GM23338 (cell line): ENCODE data around the gene VANGL1. TPM values are rescaled to one million over a fixed set of nuclear protein-coding genes. Genes with fewer than 3 reads are reported as not detected.

Source experiments
- ATAC-seq: fragments of 200-7000 bp; cut with Tn5 transposase; 3 replicates; pipeline ENCODE4 v1.9.1; 2020
- DNase-seq: peaks from one replicate; pipeline ENCODE4 v3.0.0-alpha.2; 2015; ENCODE audit warnings: low spot score
- H2AFZ ChIP-seq: fragments of 200-600 bp; sonication (generic); 2 replicates; pipeline ENCODE4 v1.8.0; 2016; ENCODE audit warnings: antibody characterized with exemption, mild to moderate bottlenecking, moderate library complexity
- H3F3A ChIP-seq: fragments of 200-600 bp; sonication (generic); replicated peaks from 2 replicates; pipeline ENCODE4 v1.8.0; 2017; ENCODE audit warnings: antibody characterized with exemption, mixed run types, low read depth
- H3K27ac ChIP-seq: fragments of 200-600 bp; sonication (generic); 2 replicates; pipeline ENCODE4 v1.6.1; 2016; ENCODE audit warnings: low read depth
- H3K27me3 ChIP-seq: fragments of 200-600 bp; sonication (generic); 2 replicates; pipeline ENCODE4 v1.8.0; 2016; ENCODE audit warnings: mild to moderate bottlenecking, mixed run types, moderate library complexity; ENCODE audit not compliant: insufficient read depth
- H3K36me3 ChIP-seq: fragments of 200-600 bp; sonication (generic); 2 replicates; pipeline ENCODE4 v1.8.0; 2016; ENCODE audit warnings: mild to moderate bottlenecking; ENCODE audit not compliant: insufficient read depth
- H3K4me1 ChIP-seq: fragments of 200-600 bp; sonication (generic); 2 replicates; pipeline ENCODE4 v1.8.0; 2016; ENCODE audit warnings: mild to moderate bottlenecking, moderate library complexity; ENCODE audit not compliant: insufficient read depth
- H3K4me2 ChIP-seq: fragments of 200-600 bp; sonication (generic); 2 replicates; pipeline ENCODE4 v1.7.1; 2017; ENCODE audit warnings: mixed run types
- H3K4me3 ChIP-seq: fragments of 200-600 bp; sonication (generic); 2 replicates; pipeline ENCODE4 v1.6.1; 2016; ENCODE audit warnings: mixed run types
- H3K79me2 ChIP-seq: fragments of 200-600 bp; sonication (generic); replicated peaks from 2 replicates; pipeline ENCODE4 v1.8.0; 2017; ENCODE audit warnings: mild to moderate bottlenecking; ENCODE audit not compliant: insufficient read depth
- H3K9me2 ChIP-seq: fragments of 200-600 bp; sonication (generic); 2 replicates; pipeline ENCODE4 v1.8.0; 2017; ENCODE audit not compliant: insufficient read depth
- H4K20me1 ChIP-seq: fragments of 200-600 bp; sonication (generic); replicated peaks from 2 replicates; pipeline ENCODE4 v1.8.0; 2017; ENCODE audit warnings: mild to moderate bottlenecking; ENCODE audit not compliant: insufficient read depth
- H3K27ac Mint-ChIP-seq: 2 replicates; pipeline ENCODE4 v1.8.0; 2020; ENCODE audit warnings: inconsistent platforms, mild to moderate bottlenecking, moderate library complexity, mixed read lengths
- H3K27me3 Mint-ChIP-seq: 3 replicates; pipeline ENCODE4 v1.8.0; 2022; ENCODE audit warnings: low read depth, mild to moderate bottlenecking, moderate library complexity, mixed read lengths, inconsistent platforms; ENCODE audit not compliant: insufficient read depth, poor library complexity
- H3K36me3 Mint-ChIP-seq: 3 replicates; pipeline ENCODE4 v1.8.0; 2021; ENCODE audit warnings: low read depth, mild to moderate bottlenecking, inconsistent platforms, moderate library complexity, mixed read lengths
- H3K4me1 Mint-ChIP-seq: 3 replicates; pipeline ENCODE4 v1.8.0; 2020; ENCODE audit warnings: mild to moderate bottlenecking, inconsistent platforms, mixed read lengths
- H3K4me3 Mint-ChIP-seq: 3 replicates; pipeline ENCODE4 v1.8.0; 2021; ENCODE audit warnings: moderate library complexity, mild to moderate bottlenecking, inconsistent platforms, mixed read lengths
- H3K9me3 Mint-ChIP-seq: 3 replicates; pipeline ENCODE4 v1.8.0; 2020; ENCODE audit warnings: moderate library complexity, mild to moderate bottlenecking, inconsistent platforms, mixed read lengths
- CREB1 ChIP-seq: fragments of 250-450 bp; sonication (Bioruptor Pico); IDR thresholded peaks from 2 replicates; pipeline ENCODE4 v1.5.0; 2020; ENCODE audit warnings: low read depth, mild to moderate bottlenecking, moderate library complexity
- CTCF ChIP-seq, 2 experiments: fragments of 200-600 bp in 1 of 2; sonication (generic) in 1 of 2; conservative IDR thresholded peaks; 2 replicates each; pipeline versions ENCODE4 v1.5.1 to v1.6.1; 2016 to 2017; ENCODE audit warnings: antibody characterized with exemption in 2 of 2, low read depth in 2 of 2, mild to moderate bottlenecking in 2 of 2, moderate library complexity in 1 of 2
- ETS1 ChIP-seq: IDR thresholded peaks from 2 replicates; pipeline ENCODE4 v1.6.1; 2016; ENCODE audit warnings: antibody characterized with exemption
- EZH2 ChIP-seq: fragments of 200-600 bp; sonication (generic); IDR thresholded peaks from one replicate; pipeline ENCODE4 v1.8.0; 2017; ENCODE audit warnings: antibody characterized with exemption, mild to moderate bottlenecking, low read depth; ENCODE audit not compliant: unreplicated experiment
- JUNB ChIP-seq: IDR thresholded peaks from one replicate; pipeline ENCODE4 v1.6.1; 2016; ENCODE audit warnings: antibody characterized with exemption; ENCODE audit not compliant: unreplicated experiment
- REST ChIP-seq: IDR thresholded peaks from one replicate; pipeline ENCODE4 v1.6.1; 2018; ENCODE audit warnings: antibody characterized with exemption; ENCODE audit not compliant: unreplicated experiment
- STAT1 ChIP-seq: IDR thresholded peaks from one replicate; pipeline ENCODE4 v1.6.1; 2016; ENCODE audit warnings: antibody characterized with exemption; ENCODE audit not compliant: unreplicated experiment
- ZNF114 ChIP-seq: fragments of 250-450 bp; sonication (Bioruptor Pico); IDR thresholded peaks from 2 replicates; pipeline ENCODE4 v1.5.0; 2020; ENCODE audit warnings: mild to moderate bottlenecking, moderate library complexity
- ZNF331 ChIP-seq: fragments of 250-450 bp; sonication (Bioruptor Pico); IDR thresholded peaks from 2 replicates; pipeline ENCODE4 v1.5.0; 2020; ENCODE audit warnings: low read depth, mild to moderate bottlenecking, moderate library complexity
- polyA plus RNA-seq: library from polyadenylated mRNA; unstranded; fragments of >200 nt; fragmentation: Nextera tagmentation; extraction: Ambion mirVana; gene quantifications from 2 replicates; pipeline ENCODE4 v1.2.1, GENCODE V29; 2016
- total RNA-seq: library from RNA; depleted of rRNA; stranded (reverse); fragments of >200 nt; shearing (Covaris generic); gene quantifications from 2 replicates; pipeline ENCODE4 v1.2.3, GENCODE V29; 2014

Gene VANGL1
- total and polyA plus RNA-seq, 2 experiments from 2014 or later = 4.4 to 14.4 TPM

GRCh38 chr1:115706587-115707425 lies 65.0 kb downstream of the VANGL1 start:
- no peaks in the 10 kb centered on the region for H3F3A ChIP-seq
- peak; percentile 73 to 81 for TF ChIP-seq CTCF (conservative IDR thresholded peaks at IDR 0.05; ENCODE audit: low read depth in 2 of 2)
- no peak for TF ChIP-seq STAT1
- Mint-ChIP-seq H3K4me1 (peaks cover 2% of the 10 kb centered on the region; the same call in 2 of the 3 replicates), H3K9me3 (no peaks in the 10 kb centered on the region; the same call in 2 of the 3 replicates), H3K36me3 (no peaks in the 10 kb centered on the region), H3K27me3 (no peaks in the 10 kb centered on the region), H3K27ac (no peak overlapping the region), H3K4me3 (no peak overlapping the region)
- no peaks in the 10 kb centered on the region for H3K36me3 ChIP-seq
- H3K27me3 ChIP-seq = no peaks in the 10 kb centered on the region
- H3K27ac ChIP-seq = no peak overlapping the region
- no peak overlapping the region for H3K4me3 ChIP-seq
- ATAC-seq (peak; percentile 96), DNase-seq (peak; percentile 87)
- H4K20me1 ChIP-seq = no peaks in the 10 kb centered on the region
- no peak overlapping the region for H3K4me2 ChIP-seq
- H3K4me1 ChIP-seq = no peaks in the 10 kb centered on the region
- H2AFZ ChIP-seq = peak overlapping the region; percentile 86
- H3K79me2 ChIP-seq = no peaks in the 10 kb centered on the region
- no peaks in the 10 kb centered on the region for H3K9me2 ChIP-seq

GRCh38 chr1:115710859-115711624 lies 69.3 kb downstream of the VANGL1 start:
- Histone ChIP-seq H3K4me1 (peaks cover 8% of the 10 kb centered on the region; the same call in 1 of the 2 replicates), H3F3A (no peaks in the 10 kb centered on the region), H3K27ac (no peak overlapping the region), H3K27me3 (no peaks in the 10 kb centered on the region), H4K20me1 (no peaks in the 10 kb centered on the region), H3K79me2 (no peaks in the 10 kb centered on the region), H2AFZ (no peak overlapping the region), H3K9me2 (no peaks in the 10 kb centered on the region), H3K4me2 (no peak overlapping the region), H3K36me3 (no peaks in the 10 kb centered on the region), H3K4me3 (no peak overlapping the region)
- peaks cover 17% of the 10 kb centered on the region for H3K4me1 Mint-ChIP-seq
- DNase-seq (no peak), ATAC-seq (no peak)
- H3K27me3 Mint-ChIP-seq = peaks cover 6% of the 10 kb centered on the region
- H3K36me3 Mint-ChIP-seq = no peaks in the 10 kb centered on the region
- no peaks in the 10 kb centered on the region; the same call in 2 of the 3 replicates for H3K9me3 Mint-ChIP-seq
- no peak overlapping the region for H3K27ac Mint-ChIP-seq
- H3K4me3 Mint-ChIP-seq = no peak overlapping the region
- no peak for TF ChIP-seq EZH2
- no peak for TF ChIP-seq ZNF114 (CRISPR knock-in tag)
- no peak for TF ChIP-seq REST
- TF ChIP-seq JUNB = no peak
- no peak for TF ChIP-seq CTCF (conservative IDR thresholded peaks at IDR 0.05; ENCODE audit: low read depth in 2 of 2)
- TF ChIP-seq ETS1 = no peak
- TF ChIP-seq ZNF331 (CRISPR knock-in tag) = no peak
- no peak for TF ChIP-seq CREB1 (CRISPR knock-in tag)
